Fibroblast of gingiva (primary cell): ENCODE measurements around the gene BPTF.
A peak's percentile ranks its signal among the peaks of the same experiment; 100 is the strongest.
"Not testable (repeated sequence)": the region's sequence is repeated elsewhere in the genome, so short reads cannot be mapped to it uniquely, and the experiment has no call there.

Experiments used
- DNase-seq: peaks from one replicate; pipeline ENCODE4 v3.0.0-alpha.2; 2011; ENCODE audit warnings: low read depth

The BPTF gene

GRCh38 chr17:67824735-67825626 lies at the start of gene BPTF:
BPTF (plus strand) TSS chr17:67825503; CDS start chr17:67825725, 222 bp downstream.
- DNase-seq: peak; percentile 85

- DNase-seq: peak; percentile 46
Observed at GRCh38 chr17:67779098-67779672, 46.1 kb upstream of the BPTF start.

GRCh38 chr17:67784364-67785121 lies 40.8 kb upstream of the BPTF start:
- no peak for DNase-seq

DNA sequence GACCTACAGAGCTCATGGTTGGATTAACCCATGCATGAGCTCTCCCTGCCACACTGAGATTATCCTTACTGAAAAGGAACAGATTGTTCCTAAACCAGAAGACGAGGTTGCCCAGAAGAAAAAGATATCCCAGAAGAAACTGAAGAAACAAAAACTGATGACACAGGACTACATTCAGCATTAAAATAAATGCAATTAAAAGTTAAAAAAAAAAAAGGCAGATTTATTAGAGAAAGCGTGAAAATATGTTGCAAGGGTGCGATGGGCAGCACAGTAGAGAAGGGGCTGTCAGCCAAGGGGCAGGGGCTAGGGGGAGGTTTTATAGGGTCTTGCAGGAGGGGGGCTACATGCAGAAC lies 40.2 kb upstream of the BPTF start:
- DNase-seq: no peak

- no peak for DNase-seq
Observed at GRCh38 chr17:67785504-67785903, 39.8 kb upstream of the BPTF start.

GRCh38 chr17:67800495-67800928 lies 24.8 kb upstream of the BPTF start:
- DNase-seq: peak; percentile 73

GRCh38 chr17:67801626-67802175 lies 23.6 kb upstream of the BPTF start:
- no peak for DNase-seq

DNA sequence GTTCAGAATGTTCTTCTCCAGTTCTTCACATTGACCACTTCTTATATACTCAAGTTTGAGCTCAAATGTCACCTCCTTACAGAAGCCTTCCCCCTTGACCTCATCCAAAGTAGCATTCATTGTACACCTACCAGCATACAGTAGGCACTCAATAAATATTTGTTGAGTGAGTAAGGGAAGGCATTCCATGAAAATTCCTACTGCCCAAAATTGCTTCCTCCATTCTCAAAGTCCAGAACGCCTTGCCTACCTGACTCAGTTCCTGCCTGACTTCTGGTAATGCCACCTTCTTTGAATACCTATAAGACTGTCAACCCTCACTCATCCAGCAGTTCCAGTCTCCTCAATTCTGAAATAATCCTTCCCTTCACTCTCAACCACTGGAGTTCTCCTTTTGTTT lies 14.8 kb upstream of the BPTF start:
- DNase-seq: no peak

DNA sequence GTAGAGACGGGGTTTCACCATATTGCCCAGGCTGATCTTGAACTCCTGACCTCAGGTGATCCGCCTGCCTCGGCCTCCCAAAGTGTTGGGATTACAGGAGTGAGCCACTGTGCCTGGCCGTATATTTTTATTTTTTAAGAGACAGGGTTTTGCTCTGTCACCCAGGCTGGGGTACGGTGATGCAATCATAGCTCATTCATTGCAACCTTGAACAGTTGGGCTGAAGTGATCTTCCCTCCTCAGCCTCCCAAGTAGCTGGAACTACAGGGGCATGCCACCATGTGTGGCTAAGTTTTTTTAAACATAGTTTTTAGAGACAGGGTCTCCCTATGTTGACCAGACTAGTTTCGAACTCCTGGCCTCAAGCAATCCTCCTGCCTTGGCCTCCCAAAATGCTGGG lies 12.9 kb upstream of the BPTF start:
- not testable (repeated sequence) for DNase-seq

- no peak for DNase-seq
Observed at GRCh38 chr17:67813803-67814180, 11.5 kb upstream of the BPTF start.

DNA sequence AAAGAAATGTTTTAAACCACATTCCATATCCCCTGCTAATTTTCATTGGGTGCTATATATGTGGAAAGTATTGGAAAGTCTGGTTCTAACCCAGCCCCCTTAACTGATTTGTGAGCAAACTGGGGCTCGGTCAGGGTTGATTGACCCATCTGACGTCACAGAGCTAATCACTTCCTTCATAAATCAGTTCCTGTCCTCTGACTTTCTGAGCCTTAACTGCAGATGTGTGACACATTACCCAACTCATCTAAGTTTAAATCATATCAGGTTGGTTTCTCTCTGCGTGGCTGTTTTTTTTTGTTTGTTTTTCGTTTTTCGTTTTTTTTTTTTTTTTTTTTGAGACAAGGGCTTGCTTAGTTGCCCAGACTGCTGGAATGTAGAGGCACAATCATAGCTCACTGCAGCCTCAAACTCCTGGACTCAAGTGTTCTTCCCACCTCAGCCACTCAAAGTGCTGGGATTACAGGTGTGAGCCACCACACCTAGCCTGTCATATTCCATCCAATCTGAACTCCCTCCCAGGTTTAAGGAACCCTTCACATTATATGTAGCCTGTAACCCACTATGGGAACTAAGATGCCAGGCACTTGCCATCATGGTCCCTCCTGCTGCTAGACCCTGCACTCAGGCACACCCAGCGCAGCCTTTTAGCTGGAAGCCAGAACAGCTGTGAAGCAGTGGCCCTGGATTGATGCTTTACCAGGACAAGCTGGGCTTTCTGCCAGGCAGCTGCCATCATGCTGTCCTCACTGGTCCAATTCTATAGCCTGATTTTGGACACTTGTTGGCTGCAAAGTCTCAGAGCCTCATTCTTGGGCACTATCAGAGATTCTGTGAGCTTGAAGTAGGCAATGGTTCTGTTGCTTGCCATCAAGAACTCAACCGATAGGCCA lies 6.9 kb upstream of the BPTF start:
- no peak for DNase-seq

DNA sequence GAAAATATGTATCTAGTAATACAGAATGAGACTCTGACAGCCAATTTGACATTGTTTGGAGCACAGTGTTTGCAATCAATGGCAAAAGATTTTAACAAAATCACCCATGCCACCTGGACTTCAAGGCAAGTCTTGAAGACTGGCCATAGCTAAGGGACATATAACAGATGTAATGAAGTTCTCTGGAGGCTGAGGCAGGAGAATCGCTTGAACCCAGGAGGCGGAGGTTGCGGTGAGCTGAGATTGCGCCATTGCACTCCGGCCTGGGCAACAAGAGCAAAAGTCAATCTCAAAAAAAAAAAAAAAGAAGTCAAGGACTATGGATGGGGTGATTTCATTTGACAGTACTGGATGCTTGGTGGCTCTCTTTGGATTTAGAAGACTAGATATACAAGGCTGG lies 5.6 kb upstream of the BPTF start:
- DNase-seq: no peak

- no peak for DNase-seq
Observed at GRCh38 chr17:67821871-67822367, 3.4 kb upstream of the BPTF start.

DNA sequence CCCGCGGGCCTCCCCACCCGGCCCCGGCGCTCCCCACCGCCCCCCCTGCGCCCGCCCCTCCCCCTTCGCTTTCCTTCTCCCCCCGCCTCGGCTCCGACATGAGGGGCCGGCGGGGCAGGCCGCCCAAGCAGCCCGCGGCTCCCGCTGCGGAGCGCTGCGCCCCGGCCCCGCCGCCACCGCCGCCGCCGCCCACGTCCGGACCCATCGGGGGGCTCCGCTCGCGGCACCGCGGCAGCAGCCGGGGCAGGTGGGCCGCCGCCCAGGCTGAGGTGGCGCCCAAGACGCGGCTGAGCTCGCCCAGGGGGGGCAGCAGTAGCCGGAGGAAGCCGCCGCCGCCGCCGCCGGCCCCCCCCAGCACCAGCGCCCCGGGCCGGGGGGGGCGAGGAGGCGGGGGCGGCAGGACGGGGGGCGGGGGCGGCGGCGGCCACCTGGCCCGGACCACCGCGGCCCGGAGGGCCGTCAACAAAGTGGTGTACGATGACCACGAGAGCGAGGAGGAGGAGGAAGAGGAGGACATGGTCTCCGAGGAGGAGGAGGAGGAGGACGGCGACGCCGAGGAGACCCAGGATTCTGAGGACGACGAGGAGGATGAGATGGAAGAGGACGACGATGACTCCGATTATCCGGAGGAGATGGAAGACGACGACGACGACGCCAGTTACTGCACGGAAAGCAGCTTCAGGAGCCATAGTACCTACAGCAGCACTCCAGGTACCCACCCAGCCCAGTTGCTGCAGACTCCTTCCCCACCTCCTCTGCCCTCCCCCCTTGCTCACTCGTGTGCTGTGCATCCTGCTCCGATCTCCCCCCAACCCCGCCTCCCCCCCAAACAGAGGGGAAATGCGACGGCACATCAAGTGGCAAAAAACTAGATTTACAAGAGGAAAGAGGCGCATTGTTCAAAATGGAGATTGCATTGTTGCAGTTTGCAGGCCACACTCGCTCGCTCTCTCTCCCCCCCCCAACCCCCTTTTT lies 611 bp downstream of the BPTF start:
- DNase-seq: not testable (repeated sequence)

GRCh38 chr17:67829331-67829730 lies 4.0 kb downstream of the BPTF start:
- DNase-seq: no peak

GRCh38 chr17:67830440-67830839 lies 5.1 kb downstream of the BPTF start:
- DNase-seq: no peak

DNA sequence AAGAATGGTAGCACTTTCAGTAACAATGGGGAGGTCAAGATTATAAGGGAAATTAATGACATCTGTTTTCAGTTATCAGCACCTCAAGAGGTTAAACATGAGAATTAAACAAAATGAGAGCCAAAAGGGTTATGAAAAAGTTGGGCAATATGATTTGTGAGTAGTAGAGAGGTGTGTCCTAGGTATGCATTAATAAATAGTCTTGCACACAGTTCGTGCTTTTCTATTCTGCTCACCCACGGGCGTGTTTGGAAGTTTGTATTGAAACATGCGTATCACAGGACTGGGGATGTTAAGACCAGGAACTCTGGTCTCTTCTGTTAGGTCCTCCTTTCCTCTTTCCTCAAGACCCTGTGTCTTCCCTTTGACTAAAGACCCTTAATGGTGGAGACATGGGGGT lies 6.0 kb downstream of the BPTF start:
- DNase-seq: no peak

DNA sequence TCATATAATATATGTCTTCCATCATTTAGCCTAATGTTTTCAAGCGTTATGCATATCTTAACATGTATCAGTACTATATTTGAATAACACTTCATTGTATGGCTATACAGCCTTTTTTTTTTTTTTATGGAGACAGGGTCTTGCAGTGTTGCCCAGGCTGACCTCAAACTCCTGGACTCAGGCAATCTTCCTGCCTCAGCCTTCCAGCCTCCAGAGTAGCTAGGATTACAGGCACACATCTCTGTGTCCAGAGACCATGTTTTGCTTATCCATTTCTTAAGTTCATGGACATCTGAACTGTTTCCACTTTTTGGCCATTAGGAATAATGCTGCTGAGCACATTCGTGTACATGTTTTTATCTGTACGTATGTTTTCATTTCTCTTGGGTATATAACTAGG lies 7.8 kb downstream of the BPTF start:
- no peak for DNase-seq

GRCh38 chr17:67833946-67834631 lies 8.8 kb downstream of the BPTF start:
- no peak for DNase-seq

DNA sequence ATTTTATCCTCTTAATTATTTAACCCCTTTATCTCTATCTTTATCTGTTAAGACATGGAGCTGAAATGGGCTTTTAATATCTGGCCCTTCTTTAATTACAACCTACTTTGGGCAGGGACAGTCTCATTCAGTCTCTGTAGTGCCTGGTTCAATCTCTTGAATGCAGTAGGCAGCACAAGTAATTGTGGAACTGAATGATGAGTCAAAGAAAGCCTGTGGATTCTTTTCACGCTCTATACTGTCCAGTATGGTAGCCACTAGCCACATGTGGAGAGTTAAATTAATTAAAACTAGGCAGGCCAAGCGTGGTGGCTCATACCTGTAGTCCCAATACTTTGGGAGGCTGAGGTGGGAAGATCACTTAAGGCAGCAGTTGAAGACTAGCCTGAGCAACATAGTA lies 9.3 kb downstream of the BPTF start:
- no peak for DNase-seq
